Smooth muscle cell (in vitro differentiated cells): ENCODE data around the gene ADCY5. TPM values are rescaled to one million over a fixed set of nuclear protein-coding genes. Genes with fewer than 3 reads are reported as not detected.

ENCODE experiments used
- DNase-seq: peaks from one replicate; lab custom pipeline; 2025; ENCODE audit not compliant: unreplicated experiment; lab: John Stamatoyannopoulos, UW
- H2AFZ ChIP-seq: fragments of 200-600 bp; sonication (generic); 2 replicates; pipeline ENCODE4 v1.6.0; 2016; ENCODE audit warnings: antibody characterized with exemption, low read depth, mild to moderate bottlenecking
- H3F3A ChIP-seq: fragments of 200-600 bp; sonication (generic); 2 replicates; pipeline ENCODE4 v1.6.0; 2017; ENCODE audit warnings: antibody characterized with exemption, low read depth
- H3K27ac ChIP-seq: fragments of 200-600 bp; sonication (generic); 2 replicates; pipeline ENCODE4 v1.5.1; 2016; ENCODE audit warnings: low read depth, mild to moderate bottlenecking
- H3K27me3 ChIP-seq: fragments of 200-600 bp; sonication (generic); 2 replicates; pipeline ENCODE4 v1.6.1; 2016; ENCODE audit warnings: low read depth, mild to moderate bottlenecking
- H3K36me3 ChIP-seq: fragments of 200-600 bp; sonication (generic); 2 replicates; pipeline ENCODE4 v1.5.1; 2016; ENCODE audit warnings: low read depth
- H3K4me1 ChIP-seq: fragments of 200-600 bp; sonication (generic); 2 replicates; pipeline ENCODE4 v1.5.1; 2016; ENCODE audit warnings: low read depth
- H3K4me2 ChIP-seq: fragments of 200-600 bp; sonication (generic); 2 replicates; pipeline ENCODE4 v1.6.0; 2016; ENCODE audit warnings: mild to moderate bottlenecking
- H3K4me3 ChIP-seq: fragments of 200-600 bp; sonication (generic); 2 replicates; pipeline ENCODE4 v1.5.1; 2016; ENCODE audit warnings: mild to moderate bottlenecking
- H3K79me2 ChIP-seq: fragments of 200-600 bp; sonication (generic); 2 replicates; pipeline ENCODE4 v1.6.0; 2016; ENCODE audit warnings: low read depth, mild to moderate bottlenecking
- H3K9ac ChIP-seq: fragments of 200-600 bp; sonication (generic); 2 replicates; pipeline ENCODE4 v1.6.0; 2016; ENCODE audit warnings: low read depth
- H3K9me3 ChIP-seq: fragments of 200-600 bp; sonication (generic); replicated peaks from 2 replicates; pipeline ENCODE4 v1.5.1; 2016; ENCODE audit warnings: low read depth
- H4K20me1 ChIP-seq: fragments of 200-600 bp; sonication (generic); 2 replicates; pipeline ENCODE4 v1.6.0; 2016; ENCODE audit warnings: low read depth
- CTCF ChIP-seq: fragments of 200-600 bp; sonication (generic); IDR thresholded peaks from 2 replicates; pipeline ENCODE4 v1.5.1; 2017; ENCODE audit warnings: borderline replicate concordance, mild to moderate bottlenecking, antibody characterized with exemption; ENCODE audit not compliant: insufficient read depth, poor library complexity, severe bottlenecking
- WGBS: methylation state at CpG from one replicate; pipeline ENCODE4 v1.1.7; 2016; ENCODE audit warnings: low lambda C conversion rate; 5-methylcytosine and 5-hydroxymethylcytosine counted together
- polyA plus RNA-seq: library from polyadenylated mRNA; unstranded; fragments of >200 nt; fragmentation: Nextera tagmentation; extraction: Ambion mirVana; gene quantifications from 2 replicates; pipeline ENCODE4 v1.2.1, GENCODE V29; 2016
- total RNA-seq: library from RNA; depleted of rRNA; stranded (reverse); fragments of >200 nt; gene quantifications from 2 replicates; pipeline ENCODE4 v1.2.3, GENCODE V29; 2014

ADCY5 gene
- total and polyA plus RNA-seq, 2 experiments from 2014 or later: 0.50 to 0.58 TPM

DNA sequence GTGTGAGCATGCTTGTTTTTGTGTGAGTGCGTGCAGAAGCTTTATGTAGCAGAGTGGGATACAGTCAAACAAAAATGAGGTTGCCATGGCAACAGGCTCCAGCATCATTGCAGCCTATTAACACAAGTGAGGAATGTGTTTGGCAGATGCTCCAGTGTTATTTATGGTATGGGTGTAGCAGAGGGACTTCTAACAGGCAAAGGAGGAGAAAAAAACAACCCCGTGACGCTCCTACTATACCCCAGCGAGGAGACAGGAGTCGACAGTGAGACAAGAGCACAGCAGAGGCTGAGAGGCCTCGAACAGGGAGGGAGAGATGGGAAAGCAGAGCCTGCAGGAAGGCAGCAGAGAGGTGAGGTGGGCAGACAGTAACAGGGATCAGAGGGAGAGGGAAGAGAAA, 4.9 kb downstream of the ADCY5 start:
- Histone ChIP-seq H2AFZ (no peak overlapping the region), H3K27ac (no peak overlapping the region), H3K4me2 (no peak overlapping the region), H3K9me3 (no peaks in the 10 kb centered on the region), H3K4me1 (no peaks in the 10 kb centered on the region), H4K20me1 (no peaks in the 10 kb centered on the region), H3K9ac (no peak overlapping the region), H3F3A (no peaks in the 10 kb centered on the region), H3K4me3 (no peak overlapping the region), H3K79me2 (no peaks in the 10 kb centered on the region), H3K27me3 (peaks cover 84% of the 10 kb centered on the region), H3K36me3 (no peaks in the 10 kb centered on the region)
- DNase-seq: no peak
- 77% methylated on average over 6 of the region's 6 CpGs for WGBS
- TF ChIP-seq CTCF: no peak

DNA sequence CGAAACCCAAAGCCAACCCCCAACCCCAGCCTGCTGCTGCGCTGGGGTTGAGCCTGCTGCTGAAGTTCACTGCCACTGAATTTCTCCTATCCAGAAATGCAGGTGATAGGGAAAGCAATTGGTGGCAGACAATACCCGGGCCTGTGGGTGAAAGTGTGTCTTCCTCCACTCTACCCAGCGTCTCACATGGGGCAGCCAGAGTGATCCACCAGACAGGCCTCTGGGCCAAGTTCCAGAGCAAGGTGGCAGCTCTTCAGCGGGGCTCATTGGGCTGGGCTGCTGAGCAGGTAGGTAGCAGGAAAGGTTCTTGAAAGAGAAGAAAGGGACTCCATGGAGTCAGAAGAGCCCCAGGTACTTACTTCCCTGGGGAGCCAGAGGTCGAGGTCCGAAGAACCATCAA, 6.0 kb downstream of the ADCY5 start:
- Histone ChIP-seq H3K27ac (no peak overlapping the region), H3K4me1 (no peaks in the 10 kb centered on the region), H3F3A (no peaks in the 10 kb centered on the region), H3K9me3 (no peaks in the 10 kb centered on the region), H4K20me1 (no peaks in the 10 kb centered on the region), H3K4me2 (no peak overlapping the region), H3K79me2 (no peaks in the 10 kb centered on the region), H3K27me3 (peaks cover 83% of the 10 kb centered on the region), H3K4me3 (no peak overlapping the region), H2AFZ (no peak overlapping the region), H3K9ac (no peak overlapping the region), H3K36me3 (no peaks in the 10 kb centered on the region)
- TF ChIP-seq CTCF: no peak
- DNase-seq: no peak
- WGBS: 92% methylated on average over 7 of the region's 7 CpGs

DNA sequence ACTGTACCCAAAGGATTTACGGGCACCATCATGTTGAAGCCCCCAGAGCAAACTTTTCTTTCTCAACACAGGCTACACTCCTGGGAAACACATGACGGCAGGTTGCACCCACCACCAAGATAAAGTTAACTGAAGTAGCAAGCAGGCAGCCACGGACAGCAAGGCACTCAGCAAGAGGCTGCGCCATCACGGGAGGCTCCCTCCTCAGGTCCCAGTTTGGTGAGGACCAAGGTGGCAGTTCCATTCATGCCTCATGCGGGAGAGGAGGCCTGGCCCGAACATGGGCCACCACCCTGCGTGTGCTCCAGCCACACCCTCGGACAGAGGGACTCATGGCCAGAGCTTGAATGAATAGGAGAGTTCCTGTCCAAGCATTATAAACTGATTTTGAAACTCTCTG, 6.8 kb downstream of the ADCY5 start:
- Histone ChIP-seq H3F3A (no peaks in the 10 kb centered on the region), H3K79me2 (no peaks in the 10 kb centered on the region), H2AFZ (no peak overlapping the region), H3K36me3 (no peaks in the 10 kb centered on the region), H3K4me3 (no peak overlapping the region), H3K27me3 (peaks cover 84% of the 10 kb centered on the region), H4K20me1 (no peaks in the 10 kb centered on the region), H3K9me3 (no peaks in the 10 kb centered on the region), H3K4me1 (no peaks in the 10 kb centered on the region), H3K27ac (no peak overlapping the region), H3K9ac (no peak overlapping the region), H3K4me2 (no peak overlapping the region)
- 96% methylated on average over 9 of the region's 9 CpGs for WGBS
- DNase-seq: no peak
- TF ChIP-seq CTCF: no peak

DNA sequence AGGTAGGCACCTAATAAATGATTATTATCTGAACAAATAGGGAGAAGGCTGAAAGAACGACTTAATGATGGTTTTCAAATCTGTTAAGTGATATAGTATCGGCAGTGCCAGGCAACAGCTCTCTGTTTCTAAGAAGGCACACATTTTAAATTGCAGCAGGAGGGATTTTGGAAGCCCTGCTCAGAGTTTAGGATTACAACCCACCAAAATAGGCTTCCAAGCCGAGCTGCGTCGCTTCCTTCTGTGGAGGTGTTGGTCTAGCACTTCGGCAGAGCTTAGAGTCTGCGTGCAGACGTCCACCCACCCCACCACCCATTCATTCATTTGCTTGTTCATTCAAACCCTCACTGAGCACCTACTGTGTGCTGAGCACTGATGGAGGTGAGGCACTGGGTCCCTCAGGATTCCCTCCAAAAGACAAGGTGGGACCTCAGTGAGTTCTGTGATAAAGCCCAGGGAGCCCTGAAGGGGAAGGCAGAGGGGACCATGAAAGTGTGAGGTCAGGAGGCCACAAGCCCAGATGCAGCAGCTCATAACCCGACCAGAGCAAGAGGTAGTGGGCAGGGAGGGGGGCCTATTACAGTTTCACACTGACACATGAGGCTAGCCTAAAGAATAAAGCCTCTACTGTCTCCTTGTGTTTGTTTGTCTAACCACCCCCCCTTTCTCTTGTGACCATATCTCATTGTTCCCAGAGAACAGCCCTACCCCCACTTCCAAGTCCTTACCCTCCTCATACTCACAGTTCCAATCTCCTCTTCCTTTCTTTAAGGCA, 8.9 kb downstream of the ADCY5 start:
- Histone ChIP-seq H3K9ac (no peak overlapping the region), H3K9me3 (no peaks in the 10 kb centered on the region), H4K20me1 (no peaks in the 10 kb centered on the region)

More for the DNA sequence above, 8.9 kb downstream of the ADCY5 start:
- Histone ChIP-seq H3K27me3 (peaks cover 68% of the 10 kb centered on the region), H3K4me3 (no peak overlapping the region), H3K36me3 (no peaks in the 10 kb centered on the region), H3F3A (no peaks in the 10 kb centered on the region), H3K4me2 (no peak overlapping the region), H2AFZ (no peak overlapping the region), H3K79me2 (no peaks in the 10 kb centered on the region), H3K4me1 (no peaks in the 10 kb centered on the region), H3K27ac (no peak overlapping the region)
- DNase-seq: no peak
- WGBS: 91% methylated on average over 9 of the region's 9 CpGs
- no peak for TF ChIP-seq CTCF
